Limb (tissue), 2 donors: ENCODE data around the gene DKC1.
A peak's percentile ranks its signal among the peaks of the same experiment; 100 is the strongest.
"Not testable (repeated sequence)": the region's sequence is repeated elsewhere in the genome, so short reads cannot be mapped to it uniquely, and the experiment has no call there.

ENCODE experiments used
- DNase-seq, 2 donors: peaks; one replicate each; pipeline ENCODE4 v3.0.0-alpha.2; 2016; ENCODE audit errors: extremely low spot score in 2 of 2

DKC1 gene

DNA sequence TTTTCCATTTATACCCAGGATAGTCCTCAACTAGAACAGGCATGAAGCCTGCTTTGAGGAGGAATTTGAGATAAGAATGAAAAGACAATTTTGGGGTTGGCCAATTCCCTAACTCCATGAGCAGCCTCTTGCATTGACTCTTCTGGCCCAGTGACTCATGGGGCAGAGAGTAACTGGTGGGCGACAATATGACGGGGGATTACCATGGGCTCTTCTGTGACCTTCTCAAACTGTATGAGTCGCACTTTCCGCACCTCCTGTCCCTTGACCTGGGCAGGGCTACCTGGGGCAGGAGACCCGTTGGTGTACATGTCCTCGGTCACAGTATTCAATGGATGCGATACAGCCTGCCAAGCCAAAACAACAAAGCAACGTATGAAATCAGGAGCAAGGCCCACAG is 29.3 kb downstream of the DKC1 start:
- no peak for DNase-seq

GRCh38 chrX:154793084-154793795 is 30.6 kb downstream of the DKC1 start:
- no peak for DNase-seq

DNA sequence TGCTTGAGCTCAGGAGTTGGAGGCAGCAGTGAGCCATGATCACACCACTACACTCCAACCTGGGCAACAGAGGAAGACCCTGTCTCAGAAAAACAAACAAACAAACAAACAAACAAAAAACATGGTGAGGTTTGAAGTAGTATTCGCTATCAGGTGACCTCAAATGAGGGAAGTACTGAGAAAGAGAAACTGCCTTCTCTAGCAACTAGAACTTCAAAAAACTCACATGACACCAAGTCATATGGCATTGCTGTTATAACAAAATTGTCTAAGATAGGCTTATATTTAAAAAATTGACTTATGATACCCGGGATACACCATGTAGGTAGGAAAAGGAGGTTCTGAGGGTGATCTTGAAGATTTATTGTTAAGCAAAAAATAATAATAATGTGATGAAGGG is 32.4 kb downstream of the DKC1 start:
- no peak for DNase-seq

GRCh38 chrX:154797006-154797405 is 34.3 kb downstream of the DKC1 start:
- DNase-seq: no peak

GRCh38 chrX:154799556-154800348 is 37.1 kb downstream of the DKC1 start:
- no peak for DNase-seq

DNA sequence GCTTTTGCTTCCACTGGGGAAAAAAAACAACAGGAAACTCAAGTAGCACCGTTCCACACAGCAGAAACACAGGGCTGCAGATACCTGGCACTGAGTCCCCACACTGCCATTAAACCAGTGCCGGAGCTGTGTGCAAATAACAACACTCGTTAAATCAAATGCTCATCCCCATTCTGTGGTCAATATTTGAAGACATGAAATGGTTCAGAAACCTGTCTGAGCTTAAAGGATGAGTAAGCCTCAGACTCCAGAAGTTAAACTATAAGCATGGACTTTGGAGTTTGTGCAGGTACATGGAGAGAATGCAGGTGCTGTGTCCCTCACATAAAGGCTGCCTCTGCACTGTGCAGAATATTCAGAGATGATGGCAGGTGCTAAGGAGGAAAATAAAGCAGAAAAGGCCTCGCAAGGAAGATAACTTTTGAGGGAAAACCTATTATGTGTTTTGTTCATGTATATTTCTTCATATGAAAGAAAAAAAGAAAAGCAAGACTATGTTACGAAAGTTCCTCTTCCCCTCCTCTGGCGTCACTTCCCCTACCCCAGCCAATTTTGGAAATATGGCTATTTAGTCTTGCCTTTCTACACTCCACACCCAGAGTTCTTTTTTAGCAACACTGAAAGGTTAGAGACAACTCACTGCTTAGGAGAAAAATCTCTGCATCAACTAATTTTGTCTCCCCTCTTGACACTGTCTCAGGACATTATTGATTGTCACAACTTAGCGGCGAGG is 38.0 kb downstream of the DKC1 start:
- no peak for DNase-seq

- DNase-seq: no peak
Observed at GRCh38 chrX:154802947-154803346, 40.3 kb downstream of the DKC1 start.

DNA sequence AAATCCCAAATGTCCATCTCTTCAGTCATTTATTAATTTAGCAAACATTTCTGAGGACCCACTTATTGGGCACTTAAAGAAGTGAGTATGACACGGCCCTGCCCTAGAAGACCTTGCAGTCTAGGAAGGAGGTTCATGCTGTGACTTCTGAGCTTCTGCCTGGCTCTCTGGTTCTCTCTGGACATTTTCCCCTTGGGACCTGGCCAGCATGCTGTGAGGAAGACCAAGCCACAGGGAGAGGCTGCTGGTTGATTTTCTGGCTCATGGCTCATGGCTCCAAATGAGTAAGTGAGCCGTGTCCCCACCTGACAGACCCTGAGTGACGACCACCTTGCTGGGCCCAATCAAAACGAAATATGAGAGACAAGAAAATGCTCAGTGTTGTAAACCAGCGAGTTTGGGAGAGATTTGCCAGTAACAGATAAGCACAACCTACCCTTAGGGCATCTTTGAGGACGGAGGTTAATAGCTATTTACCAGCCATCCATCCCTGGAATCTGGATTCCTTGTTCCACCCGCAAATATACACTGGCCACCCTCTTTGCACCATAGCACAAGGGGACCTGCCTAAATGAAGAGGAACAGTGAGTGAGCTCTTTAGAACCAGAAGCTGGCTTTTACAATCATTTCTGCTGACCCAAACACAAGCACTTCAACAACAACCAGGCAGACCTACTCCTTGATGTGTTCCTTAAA is 41.7 kb downstream of the DKC1 start:
- no peak for DNase-seq

DNA sequence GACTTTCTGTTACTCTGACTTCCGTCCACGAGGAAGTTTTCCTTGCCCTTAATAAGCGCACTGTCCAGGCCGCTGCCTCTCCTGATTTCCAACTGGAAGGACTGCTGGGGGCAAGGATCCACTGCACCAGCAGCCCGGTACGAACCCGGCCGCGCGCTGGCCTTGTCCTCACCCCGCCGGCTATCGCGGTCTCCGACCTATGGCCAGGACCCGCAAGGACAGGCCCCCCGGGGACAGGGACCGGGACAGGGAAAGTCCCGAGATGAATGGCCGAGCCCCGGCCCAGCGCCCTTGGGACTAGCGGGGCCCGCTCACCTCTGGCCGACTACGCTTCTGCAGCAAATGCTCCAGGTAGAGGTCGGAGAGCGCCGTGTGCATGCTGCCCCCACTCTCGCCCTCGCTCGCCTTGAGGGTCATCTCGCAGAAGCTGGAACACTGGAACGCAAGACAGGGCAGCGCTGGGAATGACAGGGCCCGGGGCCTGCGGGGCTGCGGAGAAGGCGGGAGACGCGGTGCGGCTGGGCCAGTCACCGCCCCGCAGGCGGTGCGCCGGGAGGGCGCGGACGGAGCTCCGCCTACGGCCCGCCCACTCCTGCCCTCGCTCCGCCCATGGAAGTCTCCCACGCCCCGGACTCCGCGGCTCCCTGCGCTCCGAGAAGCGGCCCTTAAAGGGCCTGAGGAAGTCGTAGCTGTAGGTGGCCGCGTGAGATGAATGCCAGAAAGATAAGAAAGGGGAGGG is 42.5 kb downstream of the DKC1 start, which contains the start of gene MPP1:
MPP1 (minus strand) TSS at position 529 of the 739 bp plus-strand sequence; CDS start at position 417, 112 bp downstream.
- DNase-seq: peak; percentile 51 to 79

DNA sequence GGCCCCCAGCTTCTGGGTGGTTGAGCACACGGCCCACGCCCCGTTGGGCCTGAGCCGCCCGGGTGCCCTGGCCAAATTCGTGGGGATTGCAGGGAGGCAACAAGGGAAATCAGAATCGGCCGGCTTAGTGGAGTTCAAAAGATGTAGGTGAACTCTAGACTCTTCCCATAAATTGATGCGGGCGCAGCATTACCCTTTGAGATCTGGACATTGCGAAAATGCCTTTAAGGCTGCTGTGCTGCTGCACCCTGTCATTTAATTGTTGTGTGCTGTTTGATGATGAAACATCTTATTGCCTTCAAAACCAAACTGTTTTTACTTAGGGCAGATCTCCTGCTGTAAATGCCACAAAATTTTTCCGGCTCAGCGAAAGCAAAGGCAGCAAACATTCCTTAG is 43.0 kb downstream of the DKC1 start:
- no peak for DNase-seq

GRCh38 chrX:154806837-154807501 is 44.3 kb downstream of the DKC1 start:
- no peak for DNase-seq

DNA sequence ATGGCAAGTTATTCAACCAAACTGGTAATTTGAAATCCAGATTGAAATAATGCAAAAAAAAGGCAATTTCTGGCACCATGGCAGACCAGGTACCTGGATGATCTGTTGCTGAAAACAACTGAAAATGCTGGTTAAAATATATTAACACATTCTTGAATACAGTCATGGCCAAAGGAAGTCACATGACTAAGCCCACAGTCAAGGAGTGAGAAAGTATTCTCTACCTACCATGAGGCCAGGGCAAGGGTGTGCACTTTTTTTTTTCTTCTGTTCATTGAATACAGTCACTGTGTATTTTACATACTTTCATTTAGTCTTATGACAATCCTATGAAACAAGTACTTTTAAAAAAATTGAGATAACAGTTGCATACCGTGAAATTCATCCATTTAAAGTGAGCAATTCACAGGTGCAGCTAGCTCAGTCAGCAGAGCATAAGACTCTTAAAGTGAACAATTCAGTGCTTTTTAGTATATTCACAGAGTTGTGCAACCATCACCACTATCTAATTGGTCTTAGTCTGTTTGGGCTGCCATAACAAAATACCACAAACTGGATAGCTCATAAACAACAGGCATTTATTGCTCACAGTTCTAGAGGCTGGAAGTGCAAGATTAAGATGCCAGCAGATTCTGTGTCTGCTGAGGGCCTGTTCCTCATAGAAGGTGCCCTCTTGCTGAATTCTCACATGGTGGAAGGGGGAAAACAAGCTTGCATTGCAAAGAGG is 47.4 kb downstream of the DKC1 start:
- DNase-seq: no peak

DNA sequence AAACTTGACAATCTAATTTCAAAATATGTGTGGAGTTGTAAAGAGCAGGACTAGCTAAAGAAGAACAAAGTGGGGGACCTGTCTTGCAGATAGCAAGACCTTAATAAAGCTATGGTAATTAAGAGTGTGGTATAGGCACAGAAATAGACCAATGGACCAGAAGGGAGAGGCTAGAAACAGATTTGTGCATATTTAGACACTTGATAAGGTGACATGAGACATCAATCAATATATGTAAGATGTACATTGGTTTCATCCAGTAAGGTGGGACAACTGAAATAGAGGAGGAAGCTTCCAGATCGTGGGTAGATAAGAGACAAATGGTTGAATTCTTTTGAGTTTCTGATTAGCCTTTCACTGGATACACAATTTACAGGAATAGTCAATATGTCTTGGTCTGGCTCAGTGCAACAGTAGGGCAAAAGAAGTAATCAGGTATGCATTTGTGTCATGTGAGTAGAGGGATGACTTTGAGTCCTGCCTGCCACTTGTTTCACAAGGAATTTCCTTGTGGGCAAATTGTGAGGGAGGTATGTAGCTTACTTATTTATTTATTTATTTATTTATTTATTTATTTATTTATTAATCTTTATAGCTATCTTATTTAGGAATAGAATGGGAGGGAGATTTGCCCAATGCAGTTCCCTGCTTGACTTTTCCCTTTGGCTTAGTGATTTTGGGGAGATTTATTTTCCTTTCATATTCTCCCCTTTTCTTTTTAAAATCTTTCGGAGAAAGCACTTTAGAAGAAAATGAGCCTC is 49.9 kb downstream of the DKC1 start:
- no peak for DNase-seq

DNA sequence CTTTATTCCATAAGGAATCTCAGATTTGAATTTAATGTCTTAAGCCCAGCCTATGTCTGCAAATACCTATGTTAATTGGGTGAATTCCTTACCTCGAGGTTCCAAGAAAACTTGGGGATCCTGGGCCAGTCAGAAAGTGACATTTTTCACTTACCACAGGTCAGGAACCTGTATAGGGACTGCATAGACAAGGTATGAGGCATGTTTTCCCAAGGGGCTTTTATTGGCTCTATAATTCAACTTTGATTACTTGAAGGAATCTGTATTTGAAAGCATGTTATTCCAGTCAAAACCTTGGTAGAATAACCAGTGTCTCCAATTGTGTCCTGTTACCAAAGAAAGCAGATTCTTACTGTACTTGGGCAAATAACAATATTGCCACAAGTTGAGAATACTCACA is 51.1 kb downstream of the DKC1 start:
- no peak for DNase-seq

DNA sequence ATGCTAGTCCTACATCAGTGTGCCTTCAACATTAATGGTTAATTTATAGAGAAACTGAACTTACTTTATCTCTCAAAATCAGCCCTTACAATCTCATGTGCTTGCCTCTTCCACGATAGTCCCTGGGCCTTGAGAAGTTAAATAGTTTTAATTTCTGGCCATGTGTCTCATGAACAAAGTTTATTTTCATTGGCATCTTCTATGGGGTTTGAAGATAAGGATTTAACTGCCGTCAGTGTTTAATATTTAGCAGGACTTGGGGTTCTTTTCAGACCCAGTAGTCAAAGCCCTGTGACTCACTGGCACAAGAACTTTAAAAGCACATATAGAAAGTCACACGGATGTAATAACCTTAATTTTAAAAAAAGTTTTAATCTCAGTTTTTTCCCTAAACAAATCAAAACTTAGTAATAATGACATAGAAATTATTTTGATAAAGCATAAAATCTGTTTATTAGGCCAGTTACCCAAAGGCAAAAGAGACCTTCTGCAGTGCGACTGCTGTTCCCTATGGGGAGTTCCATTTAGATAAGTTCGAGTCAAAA is 52.7 kb downstream of the DKC1 start:
- DNase-seq: no peak

GRCh38 chrX:154816326-154816898 is 53.7 kb downstream of the DKC1 start:
- DNase-seq: not testable (repeated sequence)

DNA sequence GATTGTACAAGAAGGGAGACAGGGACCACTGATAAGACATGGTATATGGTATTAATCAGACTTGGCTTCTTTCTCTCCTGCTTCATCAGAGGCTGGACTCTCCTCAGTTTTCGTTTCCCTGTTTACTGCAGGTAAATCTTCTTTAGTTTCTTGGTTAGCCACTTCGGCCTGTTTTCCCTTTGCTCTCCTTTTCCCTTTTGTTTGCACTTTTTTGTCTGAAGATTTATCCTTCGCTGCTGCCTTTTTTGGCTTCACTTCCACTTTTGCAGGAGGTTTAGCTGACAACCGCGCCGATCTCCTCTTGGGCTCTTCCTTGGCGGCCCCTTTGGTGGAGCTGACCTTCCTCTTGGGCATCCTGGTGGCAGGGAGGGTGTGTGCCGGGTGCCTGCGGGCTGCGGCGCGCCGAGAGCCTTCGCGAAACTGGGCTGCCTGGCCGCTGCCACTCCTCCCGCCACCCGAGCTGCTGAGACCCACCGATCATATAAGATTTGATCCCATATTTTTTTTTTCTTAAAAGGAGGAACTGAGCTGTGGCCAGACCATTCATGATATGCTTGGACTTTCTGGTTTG is 54.5 kb downstream of the DKC1 start:
- DNase-seq: not testable (repeated sequence)
